GM19351 (cell line): Measurements from ENCODE around the gene NOL4L.

Experiments used
- ATAC-seq: cut with Tn5 transposase; IDR thresholded peaks from one replicate; pipeline ENCODE4 v1.9.1; 2021; ENCODE audit warnings: mild to moderate bottlenecking, moderate library complexity; ENCODE audit not compliant: unreplicated experiment

Gene NOL4L

GRCh38 chr20:32577023-32577422, 8.1 kb downstream of the NOL4L start:
- no peak for ATAC-seq

GRCh38 chr20:32576560-32576959, 8.6 kb downstream of the NOL4L start:
- no peak for ATAC-seq

- ATAC-seq, result no peak
These were observed 9.3 kb downstream of the NOL4L start for GRCh38 chr20:32575805-32576204.

- ATAC-seq, result no peak
These were observed 9.9 kb downstream of the NOL4L start for GRCh38 chr20:32575227-32575581.

- no peak for ATAC-seq
These were observed 10.6 kb downstream of the NOL4L start for GRCh38 chr20:32574296-32575226.

GRCh38 chr20:32573167-32573851, 11.8 kb downstream of the NOL4L start:
- no peak for ATAC-seq

GRCh38 chr20:32572271-32572968, 12.7 kb downstream of the NOL4L start:
- no peak for ATAC-seq

- no peak for ATAC-seq
These were observed 13.6 kb downstream of the NOL4L start for GRCh38 chr20:32571566-32571965.

- no peak for ATAC-seq
These were observed 14.5 kb downstream of the NOL4L start for GRCh38 chr20:32570401-32571190.

- ATAC-seq, result no peak
These were observed 15.5 kb downstream of the NOL4L start for GRCh38 chr20:32569380-32570305.

GRCh38 chr20:32569018-32569379, 16.1 kb downstream of the NOL4L start:
- no peak for ATAC-seq

GRCh38 chr20:32567384-32568178, 17.6 kb downstream of the NOL4L start:
- ATAC-seq, result no peak

GRCh38 chr20:32566379-32567374, 18.5 kb downstream of the NOL4L start:
- ATAC-seq, result no peak

GRCh38 chr20:32565735-32566032, 19.4 kb downstream of the NOL4L start:
- no peak for ATAC-seq

- no peak for ATAC-seq
These were observed 20.0 kb downstream of the NOL4L start for GRCh38 chr20:32564921-32565734.

GRCh38 chr20:32564440-32564839, 20.7 kb downstream of the NOL4L start:
- ATAC-seq, result no peak
